Inflammatory macrophage (primary cell): ENCODE data around the gene ARID1B.

Experiments used
- DNase-seq, 2 donors: peaks; one replicate each; pipeline ENCODE4 v3.0.0-alpha.2; 2020 to 2022

The ARID1B gene

GRCh38 chr6:157232161-157232895 is 455.1 kb downstream of the ARID1B start:
- DNase-seq: no peak

GRCh38 chr6:157233156-157233555 is 456.0 kb downstream of the ARID1B start:
- DNase-seq: no peak

- no peak for DNase-seq
These were observed 456.5 kb downstream of the ARID1B start for GRCh38 chr6:157233686-157234085.

GRCh38 chr6:157235600-157236039 is 458.4 kb downstream of the ARID1B start:
- peak; percentile 19 to 49 for DNase-seq

GRCh38 chr6:157236040-157236725 is 459.0 kb downstream of the ARID1B start:
- no peak for DNase-seq

- DNase-seq: no peak
These were observed 461.2 kb downstream of the ARID1B start for GRCh38 chr6:157238346-157238745.

- no peak for DNase-seq
These were observed 462.0 kb downstream of the ARID1B start for GRCh38 chr6:157239148-157239547.

GRCh38 chr6:157239671-157240058 is 462.5 kb downstream of the ARID1B start:
- DNase-seq: no peak

GRCh38 chr6:157240059-157240959 is 463.1 kb downstream of the ARID1B start:
- no peak for DNase-seq

GRCh38 chr6:157240960-157241311 is 463.8 kb downstream of the ARID1B start:
- no peak for DNase-seq

- DNase-seq: no peak
These were observed 465.6 kb downstream of the ARID1B start for GRCh38 chr6:157242791-157243190.

GRCh38 chr6:157244175-157244574 is 467.0 kb downstream of the ARID1B start:
- DNase-seq: no peak

- DNase-seq: no peak
These were observed 467.6 kb downstream of the ARID1B start for GRCh38 chr6:157244780-157245179.

- no peak for DNase-seq
These were observed 468.3 kb downstream of the ARID1B start for GRCh38 chr6:157245436-157245835.

GRCh38 chr6:157246048-157246630 is 469.0 kb downstream of the ARID1B start:
- DNase-seq: no peak

GRCh38 chr6:157246771-157247484 is 469.8 kb downstream of the ARID1B start:
- DNase-seq: no peak

GRCh38 chr6:157248264-157248663 is 471.1 kb downstream of the ARID1B start:
- DNase-seq: no peak

GRCh38 chr6:157249826-157250225 is 472.6 kb downstream of the ARID1B start:
- no peak for DNase-seq

GRCh38 chr6:157251586-157252247 is 474.5 kb downstream of the ARID1B start:
- DNase-seq: no peak

- no peak for DNase-seq
These were observed 475.8 kb downstream of the ARID1B start for GRCh38 chr6:157253017-157253416.

GRCh38 chr6:157253699-157254098 is 476.5 kb downstream of the ARID1B start:
- DNase-seq: no peak

- DNase-seq: no peak
These were observed 477.4 kb downstream of the ARID1B start for GRCh38 chr6:157254538-157254937.
